A673 (cell line): ENCODE data around the gene GPR32.

Experiments used
- EZH2 ChIP-seq: fragments of 200-600 bp; sonication (generic); IDR thresholded peaks from 2 replicates; pipeline ENCODE4 v1.6.1; 2017; ENCODE audit warnings: borderline replicate concordance, low read depth, mild to moderate bottlenecking, mixed read lengths, antibody characterized with exemption, low read length; ENCODE audit not compliant: poor library complexity, severe bottlenecking
- TF ChIP-seq, protein P1 (sequence below): fragments of 300-800, 200-600 bp; sonication (generic); conservative IDR thresholded peaks from 2 replicates; pipeline ENCODE4 v1.5.1; 2017; ENCODE audit warnings: low read depth, mild to moderate bottlenecking, antibody characterized with exemption, low read length, moderate library complexity, mixed read lengths

DNA sequence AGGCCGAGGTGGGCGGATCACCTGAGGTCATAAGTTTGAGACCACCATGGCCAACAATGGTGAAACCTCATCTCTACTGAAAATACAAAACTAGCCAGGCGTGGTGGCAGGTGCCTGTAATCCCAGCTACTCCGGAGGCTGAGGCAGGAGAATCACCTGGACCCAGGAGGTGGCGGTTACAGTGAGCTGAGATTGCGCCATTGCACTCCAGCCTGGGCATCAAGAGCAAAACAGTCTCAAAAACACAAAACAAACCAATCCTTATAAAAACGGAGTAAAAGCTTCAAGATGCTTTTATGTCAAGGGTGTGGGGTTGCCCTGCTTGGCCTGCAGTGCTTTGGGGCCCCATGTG, 27.1 kb downstream of the GPR32 start:
- no peak for TF ChIP-seq EZH2
- TF ChIP-seq, protein P1, sequence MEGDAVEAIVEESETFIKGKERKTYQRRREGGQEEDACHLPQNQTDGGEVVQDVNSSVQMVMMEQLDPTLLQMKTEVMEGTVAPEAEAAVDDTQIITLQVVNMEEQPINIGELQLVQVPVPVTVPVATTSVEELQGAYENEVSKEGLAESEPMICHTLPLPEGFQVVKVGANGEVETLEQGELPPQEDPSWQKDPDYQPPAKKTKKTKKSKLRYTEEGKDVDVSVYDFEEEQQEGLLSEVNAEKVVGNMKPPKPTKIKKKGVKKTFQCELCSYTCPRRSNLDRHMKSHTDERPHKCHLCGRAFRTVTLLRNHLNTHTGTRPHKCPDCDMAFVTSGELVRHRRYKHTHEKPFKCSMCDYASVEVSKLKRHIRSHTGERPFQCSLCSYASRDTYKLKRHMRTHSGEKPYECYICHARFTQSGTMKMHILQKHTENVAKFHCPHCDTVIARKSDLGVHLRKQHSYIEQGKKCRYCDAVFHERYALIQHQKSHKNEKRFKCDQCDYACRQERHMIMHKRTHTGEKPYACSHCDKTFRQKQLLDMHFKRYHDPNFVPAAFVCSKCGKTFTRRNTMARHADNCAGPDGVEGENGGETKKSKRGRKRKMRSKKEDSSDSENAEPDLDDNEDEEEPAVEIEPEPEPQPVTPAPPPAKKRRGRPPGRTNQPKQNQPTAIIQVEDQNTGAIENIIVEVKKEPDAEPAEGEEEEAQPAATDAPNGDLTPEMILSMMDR = no peak
